ENCODE results near the gene CLIP4.

DNA sequence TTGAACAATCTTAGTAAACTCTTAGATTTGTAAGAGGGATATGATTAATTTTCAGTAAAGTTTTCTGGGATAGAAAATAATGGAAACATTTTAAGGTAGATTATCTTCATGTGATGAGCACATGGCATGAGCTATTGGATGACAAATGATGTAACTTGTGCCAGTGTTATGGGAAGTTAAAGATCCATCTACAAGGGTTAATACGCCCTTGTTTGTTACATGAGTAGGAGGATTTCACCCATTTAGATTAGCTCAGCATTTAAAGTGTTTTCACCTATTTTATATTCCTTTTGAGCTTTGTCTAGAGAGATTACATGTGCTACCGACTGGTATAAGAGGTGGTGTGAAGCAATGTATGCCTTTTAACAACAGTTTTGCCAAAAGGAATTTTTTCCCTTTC lies 5.6 kb downstream of the CLIP4 start:
- no peak for TF ChIP-seq EZH2phosphoT487 (IDR thresholded peaks at IDR 0.05; ENCODE audit: unreplicated experiment)
- TF ChIP-seq, protein P1, sequence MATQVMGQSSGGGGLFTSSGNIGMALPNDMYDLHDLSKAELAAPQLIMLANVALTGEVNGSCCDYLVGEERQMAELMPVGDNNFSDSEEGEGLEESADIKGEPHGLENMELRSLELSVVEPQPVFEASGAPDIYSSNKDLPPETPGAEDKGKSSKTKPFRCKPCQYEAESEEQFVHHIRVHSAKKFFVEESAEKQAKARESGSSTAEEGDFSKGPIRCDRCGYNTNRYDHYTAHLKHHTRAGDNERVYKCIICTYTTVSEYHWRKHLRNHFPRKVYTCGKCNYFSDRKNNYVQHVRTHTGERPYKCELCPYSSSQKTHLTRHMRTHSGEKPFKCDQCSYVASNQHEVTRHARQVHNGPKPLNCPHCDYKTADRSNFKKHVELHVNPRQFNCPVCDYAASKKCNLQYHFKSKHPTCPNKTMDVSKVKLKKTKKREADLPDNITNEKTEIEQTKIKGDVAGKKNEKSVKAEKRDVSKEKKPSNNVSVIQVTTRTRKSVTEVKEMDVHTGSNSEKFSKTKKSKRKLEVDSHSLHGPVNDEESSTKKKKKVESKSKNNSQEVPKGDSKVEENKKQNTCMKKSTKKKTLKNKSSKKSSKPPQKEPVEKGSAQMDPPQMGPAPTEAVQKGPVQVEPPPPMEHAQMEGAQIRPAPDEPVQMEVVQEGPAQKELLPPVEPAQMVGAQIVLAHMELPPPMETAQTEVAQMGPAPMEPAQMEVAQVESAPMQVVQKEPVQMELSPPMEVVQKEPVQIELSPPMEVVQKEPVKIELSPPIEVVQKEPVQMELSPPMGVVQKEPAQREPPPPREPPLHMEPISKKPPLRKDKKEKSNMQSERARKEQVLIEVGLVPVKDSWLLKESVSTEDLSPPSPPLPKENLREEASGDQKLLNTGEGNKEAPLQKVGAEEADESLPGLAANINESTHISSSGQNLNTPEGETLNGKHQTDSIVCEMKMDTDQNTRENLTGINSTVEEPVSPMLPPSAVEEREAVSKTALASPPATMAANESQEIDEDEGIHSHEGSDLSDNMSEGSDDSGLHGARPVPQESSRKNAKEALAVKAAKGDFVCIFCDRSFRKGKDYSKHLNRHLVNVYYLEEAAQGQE (IDR thresholded peaks at IDR 0.05; ENCODE audit: unreplicated experiment) = no peak
- TF ChIP-seq CTCF (conservative IDR thresholded peaks at IDR 0.05; ENCODE audit: low read depth in 2 of 2) = no peak
- TF ChIP-seq ZNF114 (CRISPR knock-in tag; IDR thresholded peaks at IDR 0.05) = no peak
- no peak for TF ChIP-seq POLR2AphosphoS5 (IDR thresholded peaks at IDR 0.05; ENCODE audit: low read depth)
- TF ChIP-seq CREB1 (CRISPR knock-in tag; IDR thresholded peaks at IDR 0.05; ENCODE audit: low read depth) = no peak
- no peak for TF ChIP-seq JUNB (IDR thresholded peaks at IDR 0.05; ENCODE audit: unreplicated experiment)
- no peak for TF ChIP-seq EZH2 (IDR thresholded peaks at IDR 0.05; ENCODE audit: low read depth, unreplicated experiment)
- TF ChIP-seq ZNF331 (CRISPR knock-in tag; IDR thresholded peaks at IDR 0.05; ENCODE audit: low read depth) = no peak
- no peak for TF ChIP-seq STAT1 (IDR thresholded peaks at IDR 0.05; ENCODE audit: unreplicated experiment)
